Mammary epithelial cell (primary cell): ENCODE data around the gene DIPK1A.

Experiments
- EZH2 ChIP-seq: IDR thresholded peaks from 2 replicates; pipeline ENCODE4 v1.6.1; 2012; ENCODE audit warnings: low read length, inconsistent platforms, borderline replicate concordance
- TF ChIP-seq, protein P1 (sequence below), 2 donors: IDR thresholded peaks in 1 of 2; conservative IDR thresholded peaks in 1 of 2; 2 replicates each; pipeline ENCODE4 v1.5.1; 2011 to 2012; ENCODE audit warnings: inconsistent platforms in 2 of 2, low read length in 2 of 2, mild to moderate bottlenecking in 2 of 2, control low read depth in 1 of 2, low read depth in 1 of 2; ENCODE audit not compliant: insufficient read depth in 1 of 2; ENCODE audit errors: extremely low read depth in 1 of 2

DNA sequence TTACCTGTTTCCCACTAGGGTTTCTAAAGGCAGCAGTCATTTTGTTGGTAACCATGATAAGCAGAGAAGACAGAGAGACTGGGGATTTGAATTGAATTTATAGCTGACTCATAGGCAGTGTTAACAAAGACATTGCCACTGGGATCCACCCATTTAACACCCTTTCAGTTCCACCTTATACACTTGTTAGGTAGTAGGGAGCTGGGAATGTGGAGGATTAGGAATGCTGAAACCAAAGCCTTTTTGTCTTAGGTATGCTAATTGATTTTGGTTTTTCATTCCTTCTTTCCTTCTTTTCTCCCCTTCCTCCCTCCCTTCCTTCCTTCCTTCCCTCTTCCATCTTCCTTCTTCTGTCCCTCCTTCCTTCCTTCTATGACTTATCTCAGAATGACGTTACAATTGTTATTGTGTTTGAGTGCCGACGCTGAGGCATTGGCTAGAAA, 168.9 kb downstream of the DIPK1A start:
- TF ChIP-seq EZH2, result no peak
- TF ChIP-seq, protein P1, sequence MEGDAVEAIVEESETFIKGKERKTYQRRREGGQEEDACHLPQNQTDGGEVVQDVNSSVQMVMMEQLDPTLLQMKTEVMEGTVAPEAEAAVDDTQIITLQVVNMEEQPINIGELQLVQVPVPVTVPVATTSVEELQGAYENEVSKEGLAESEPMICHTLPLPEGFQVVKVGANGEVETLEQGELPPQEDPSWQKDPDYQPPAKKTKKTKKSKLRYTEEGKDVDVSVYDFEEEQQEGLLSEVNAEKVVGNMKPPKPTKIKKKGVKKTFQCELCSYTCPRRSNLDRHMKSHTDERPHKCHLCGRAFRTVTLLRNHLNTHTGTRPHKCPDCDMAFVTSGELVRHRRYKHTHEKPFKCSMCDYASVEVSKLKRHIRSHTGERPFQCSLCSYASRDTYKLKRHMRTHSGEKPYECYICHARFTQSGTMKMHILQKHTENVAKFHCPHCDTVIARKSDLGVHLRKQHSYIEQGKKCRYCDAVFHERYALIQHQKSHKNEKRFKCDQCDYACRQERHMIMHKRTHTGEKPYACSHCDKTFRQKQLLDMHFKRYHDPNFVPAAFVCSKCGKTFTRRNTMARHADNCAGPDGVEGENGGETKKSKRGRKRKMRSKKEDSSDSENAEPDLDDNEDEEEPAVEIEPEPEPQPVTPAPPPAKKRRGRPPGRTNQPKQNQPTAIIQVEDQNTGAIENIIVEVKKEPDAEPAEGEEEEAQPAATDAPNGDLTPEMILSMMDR (conservative IDR thresholded peaks at IDR 0.05 in 1 of 2, IDR thresholded peaks at IDR 0.05 in 1 of 2; ENCODE audit: extremely low read depth in 1 of 2, insufficient read depth in 1 of 2, low read depth in 1 of 2, low read length in 2 of 2), result no peak
